IMR-90 (cell line): ENCODE measurements around the gene SLC1A5. TPM values are rescaled to one million over a fixed set of nuclear protein-coding genes. Genes with fewer than 3 reads are reported as not detected.

Source experiments
- ATAC-seq: fragments of 200-7000 bp; cut with Tn5 transposase; 2 replicates; pipeline ENCODE4 v1.9.1; 2020; ENCODE audit warnings: low read depth, mild to moderate bottlenecking, moderate library complexity
- BruUV-seq: library from RNA; stranded (reverse); fragments of 400-500 nt; replicated peaks from 2 replicates; lab custom pipeline; 2021; lab: Mats Ljungman, UMichigan
- CTCF ChIA-PET: fragments of 300-600 bp; formaldehyde crosslinking; extraction: SDS; loops from one replicate; lab custom pipeline; 2021; ENCODE audit warnings: antibody characterized with exemption; lab: Yijun Ruan, JAX
- POLR2A ChIA-PET: fragments of 300-600 bp; sonication (Branson Sonifier 250); formaldehyde crosslinking; loops from one replicate; lab custom pipeline; 2022; ENCODE audit warnings: antibody characterized with exemption; ENCODE audit not compliant: unreplicated experiment; lab: Charles Lee
- DNase-seq: peaks from one replicate; pipeline ENCODE4 v3.0.0; 2013
- H2AFZ ChIP-seq: replicated peaks from 2 replicates; pipeline ENCODE3; 2013; ENCODE audit warnings: low read length, mild to moderate bottlenecking; ENCODE audit not compliant: poor library complexity
- H2AK5ac ChIP-seq: 2 replicates; pipeline ENCODE4 v1.6.1; 2013; ENCODE audit warnings: low read depth, low read length, inconsistent platforms
- H2AK9ac ChIP-seq: replicated peaks from 2 replicates; pipeline ENCODE3; 2013; ENCODE audit warnings: mild to moderate bottlenecking, low read depth, low read length, moderate library complexity; ENCODE audit not compliant: poor library complexity
- H2BK120ac ChIP-seq: 2 replicates; pipeline ENCODE4 v1.6.1; 2013; ENCODE audit warnings: low read depth, low read length, inconsistent platforms
- H2BK15ac ChIP-seq: 3 replicates; pipeline ENCODE4 v1.6.1; 2013; ENCODE audit warnings: low read depth, low read length, inconsistent platforms
- H2BK20ac ChIP-seq: 2 replicates; pipeline ENCODE4 v1.6.1; 2013; ENCODE audit warnings: low read depth, mild to moderate bottlenecking, inconsistent platforms, low read length, moderate library complexity
- H2BK5ac ChIP-seq: 2 replicates; pipeline ENCODE4 v1.6.1; 2013; ENCODE audit warnings: mild to moderate bottlenecking, low read depth, low read length, inconsistent platforms; ENCODE audit not compliant: poor library complexity, severe bottlenecking
- H3K14ac ChIP-seq: replicated peaks from 2 replicates; pipeline ENCODE4 v1.6.1; 2013; ENCODE audit warnings: low read depth, low read length, inconsistent platforms
- H3K18ac ChIP-seq: 2 replicates; pipeline ENCODE4 v1.6.1; 2013; ENCODE audit warnings: low read depth, low read length, control low read depth
- H3K23ac ChIP-seq: 2 replicates; pipeline ENCODE4 v1.6.1; 2013; ENCODE audit warnings: low read depth, low read length, inconsistent platforms
- H3K27ac ChIP-seq: 2 replicates; pipeline ENCODE4 v1.5.1; 2013; ENCODE audit warnings: mild to moderate bottlenecking, control low read depth, low read length; ENCODE audit not compliant: insufficient read depth
- H3K27me3 ChIP-seq: 2 replicates; pipeline ENCODE4 v1.6.1; 2013; ENCODE audit warnings: low read length; ENCODE audit not compliant: control insufficient read depth, insufficient read depth
- H3K36me3 ChIP-seq: 2 replicates; pipeline ENCODE4 v1.6.1; 2013; ENCODE audit warnings: low read length, mixed read lengths; ENCODE audit not compliant: control insufficient read depth, insufficient read depth
- H3K4ac ChIP-seq: 2 replicates; pipeline ENCODE4 v1.6.1; 2013; ENCODE audit warnings: low read depth, low read length, inconsistent platforms
- H3K4me1 ChIP-seq: 2 replicates; pipeline ENCODE4 v1.6.1; 2013; ENCODE audit warnings: low read length, mixed read lengths; ENCODE audit not compliant: control insufficient read depth, insufficient read depth
- H3K4me2 ChIP-seq: 2 replicates; pipeline ENCODE4 v1.6.1; 2013; ENCODE audit warnings: low read depth, mild to moderate bottlenecking, control low read depth, low read length, moderate library complexity
- H3K4me3 ChIP-seq: 2 replicates; pipeline ENCODE4 v1.5.1; 2013; ENCODE audit warnings: low read depth, mild to moderate bottlenecking, control low read depth, low read length, moderate library complexity; ENCODE audit not compliant: insufficient read depth
- H3K56ac ChIP-seq: 2 replicates; pipeline ENCODE4 v1.6.1; 2013; ENCODE audit warnings: low read length, inconsistent platforms; ENCODE audit not compliant: insufficient read depth; ENCODE audit errors: extremely low read depth
- H3K79me1 ChIP-seq, 2 experiments: 2 replicates each; pipeline ENCODE4 v1.6.1; 2013; ENCODE audit warnings: low read length in 2 of 2, inconsistent platforms in 1 of 2, low read depth in 1 of 2
- H3K9ac ChIP-seq: 2 replicates; pipeline ENCODE4 v1.6.1; 2013; ENCODE audit warnings: low read depth, low read length, control low read depth
- H3K9me1 ChIP-seq: 2 replicates; pipeline ENCODE4 v1.6.1; 2013; ENCODE audit warnings: low read length, inconsistent platforms; ENCODE audit not compliant: insufficient read depth
- H3K9me3 ChIP-seq: 2 replicates; pipeline ENCODE4 v1.6.1; 2013; ENCODE audit warnings: low read length; ENCODE audit not compliant: control insufficient read depth, insufficient read depth
- H4K20me1 ChIP-seq: 2 replicates; pipeline ENCODE4 v1.6.1; 2013; ENCODE audit warnings: low read length, inconsistent platforms; ENCODE audit not compliant: insufficient read depth
- H4K5ac ChIP-seq: 2 replicates; pipeline ENCODE4 v1.6.1; 2013; ENCODE audit warnings: mild to moderate bottlenecking, low read depth, low read length, control low read depth
- H4K8ac ChIP-seq, 2 experiments: 2 replicates each; pipeline ENCODE4 v1.6.1; 2013; ENCODE audit warnings: low read depth in 2 of 2, low read length in 2 of 2, control low read depth in 1 of 2, inconsistent platforms in 1 of 2
- H4K91ac ChIP-seq: 2 replicates; pipeline ENCODE4 v1.6.1; 2013; ENCODE audit warnings: low read depth, low read length, inconsistent platforms; ENCODE audit not compliant: insufficient read depth
- CHD1 ChIP-seq: IDR thresholded peaks from 2 replicates; pipeline ENCODE4 v1.6.1; 2012; ENCODE audit warnings: low read depth, low read length, improper control_type of control experiment
- FOS ChIP-seq: fragments of 150-350 bp; IDR thresholded peaks from 2 replicates; pipeline ENCODE4 v1.6.1; 2016; ENCODE audit warnings: low read depth, low read length
- MAFK ChIP-seq: IDR thresholded peaks from 2 replicates; pipeline ENCODE4 v1.6.1; 2012; ENCODE audit warnings: low read depth, low read length, improper control_type of control experiment
- NFE2L2 ChIP-seq: fragments of 150-350 bp; IDR thresholded peaks from 2 replicates; pipeline ENCODE4 v1.6.1; 2016; ENCODE audit warnings: low read depth, mild to moderate bottlenecking, low read length
- POLR2A ChIP-seq: IDR thresholded peaks from 2 replicates; pipeline ENCODE4 v1.6.1; 2012; ENCODE audit warnings: mild to moderate bottlenecking, low read depth, low read length
- RAD21 ChIP-seq: IDR thresholded peaks from 2 replicates; pipeline ENCODE4 v1.6.1; 2012; ENCODE audit warnings: low read length, improper control_type of control experiment
- SMC3 ChIP-seq: fragments of 150-350 bp; IDR thresholded peaks from 2 replicates; pipeline ENCODE4 v1.6.1; 2016; ENCODE audit warnings: low read depth, mild to moderate bottlenecking, antibody characterized with exemption, low read length, moderate library complexity
- WGBS, 2 experiments: methylation state at CpG; one replicate each; pipeline versions ENCODE4 v1.1.5 to v1.1.7; 2013; ENCODE audit warnings: missing lambda C conversion rate in 2 of 2; ENCODE audit not compliant: insufficient read length in 1 of 2; ENCODE audit errors: extremely low coverage in 2 of 2; 5-methylcytosine and 5-hydroxymethylcytosine counted together
- dilution Hi-C: fragments of 300-500 bp; cut with HindIII; formaldehyde crosslinking; loops from one replicate; pipeline ENCODE4 v1.14.3; 2018; ENCODE audit warnings: low sequenced_read_pairs; ENCODE audit not compliant: unreplicated experiment
- in situ Hi-C: fragments of 300-500 bp; cut with MboI; formaldehyde crosslinking; loops from 3 replicates; pipeline ENCODE4 v1.14.3; 2019; ENCODE audit warnings: low sequenced_read_pairs, inconsistent platforms, mixed read lengths
- intact Hi-C: fragments of 100-400 bp; cut with micrococcal nuclease; formaldehyde crosslinking; loops from 2 replicates; pipeline ENCODE4 v1.10.0; 2022
- polyA plus RNA-seq, 3 experiments: library from polyadenylated mRNA; depleted of rRNA; stranded (reverse); fragments of >200 nt; gene quantifications; 2 replicates each; pipeline ENCODE4 v1.2.3, GENCODE V29; 2012; ENCODE audit warnings: low replicate concordance in 1 of 3
- total RNA-seq: library from RNA; depleted of rRNA; stranded (reverse); fragments of >200 nt; gene quantifications from 2 replicates; pipeline ENCODE4 v1.2.3, GENCODE V29; 2012
- TF ChIP-seq, protein P1 (sequence below): fragments of 150-350 bp; IDR thresholded peaks from 2 replicates; pipeline ENCODE4 v1.6.1; 2017; ENCODE audit warnings: mild to moderate bottlenecking, antibody characterized with exemption, low read length, low read depth
- TF ChIP-seq, protein P2 (sequence below): conservative IDR thresholded peaks from 2 replicates; pipeline ENCODE4 v1.5.1; 2012; ENCODE audit warnings: mild to moderate bottlenecking, low read depth, low read length, improper control_type of control experiment

The SLC1A5 gene
- total and polyA plus RNA-seq, 2 of the 4 experiments (the other 2 are of a cell fraction): 142 to 171 TPM

DNA sequence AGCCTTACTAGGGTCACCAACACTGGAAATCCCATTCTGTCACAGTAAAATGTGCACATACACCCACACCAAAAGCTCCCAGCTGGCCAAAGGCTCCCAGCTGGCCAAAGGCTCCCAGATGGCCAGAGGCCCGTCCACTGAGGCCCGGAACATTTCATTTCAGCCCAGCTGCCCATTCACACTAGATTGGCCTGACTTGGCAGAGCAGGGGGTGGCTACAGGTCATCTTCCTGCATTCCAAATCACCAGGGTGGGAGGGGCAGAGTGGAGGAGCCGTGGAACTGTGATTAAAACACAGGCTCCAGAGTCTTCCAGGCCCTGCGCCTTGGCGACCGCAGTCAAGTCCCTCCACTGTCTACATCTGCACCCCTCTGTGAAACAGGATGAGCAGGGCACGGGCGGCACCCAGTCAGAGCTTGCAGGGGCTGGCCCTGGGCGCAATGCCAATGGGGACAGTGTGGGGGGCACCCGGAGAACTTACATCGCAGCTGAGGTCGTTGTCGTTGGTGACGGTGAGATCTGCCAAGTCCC, 61.4 kb downstream of the SLC1A5 start:
- Histone ChIP-seq H3K18ac (no peak overlapping the region), H3K14ac (no peak overlapping the region), H2AFZ (peak overlapping the region; percentile 59), H3K23ac (no peak overlapping the region), H4K20me1 (peaks cover 53% of the 10 kb centered on the region), H3K4me2 (no peak overlapping the region), H4K5ac (no peak overlapping the region), H3K56ac (no peak overlapping the region), H3K79me1 (peaks cover 29 to 72% of the 10 kb centered on the region in 2 experiments), H3K4me3 (no peak overlapping the region), H3K36me3 (peaks cover 83% of the 10 kb centered on the region), H2AK9ac (no peak overlapping the region), H3K4me1 (peaks cover 12% of the 10 kb centered on the region), H2BK120ac (no peak overlapping the region), H2BK20ac (no peak overlapping the region), H3K9me3 (no peaks in the 10 kb centered on the region), H2BK15ac (no peak overlapping the region), H3K27ac (no peak overlapping the region), H4K91ac (no peak overlapping the region), H3K27me3 (no peaks in the 10 kb centered on the region), H2AK5ac (no peak overlapping the region), H3K9me1 (peaks cover 13% of the 10 kb centered on the region; the same call in 1 of the 2 replicates), H3K4ac (no peak overlapping the region), H2BK5ac (no peak overlapping the region), H4K8ac (no peak overlapping the region), H3K9ac (no peak overlapping the region)
- intact Hi-C loops (no loop called here), in situ Hi-C loops (no loop called here), dilution Hi-C loops (no loop called here)
- ChIA-PET POLR2A (interaction anchor here (0.5 kb wide), 1 partner anchor 529 kb away, joined by 3 read pairs; the partner anchor contains the start of gene CCDC9), CTCF (no interaction called here)
- DNase-seq (no peak), ATAC-seq (no peak)
- 66% methylated on average over 10 of the region's 14 CpGs; no CpG with 5 or more reads in 1 of the 2 experiments for WGBS, 2 experiments
- no TSS peak for BruUV-seq
- TF ChIP-seq SMC3 (no peak), CHD1 (no peak), FOS (no peak), RAD21 (no peak), NFE2L2 (no peak), MAFK (no peak), POLR2A (no peak)
- TF ChIP-seq, protein P1, sequence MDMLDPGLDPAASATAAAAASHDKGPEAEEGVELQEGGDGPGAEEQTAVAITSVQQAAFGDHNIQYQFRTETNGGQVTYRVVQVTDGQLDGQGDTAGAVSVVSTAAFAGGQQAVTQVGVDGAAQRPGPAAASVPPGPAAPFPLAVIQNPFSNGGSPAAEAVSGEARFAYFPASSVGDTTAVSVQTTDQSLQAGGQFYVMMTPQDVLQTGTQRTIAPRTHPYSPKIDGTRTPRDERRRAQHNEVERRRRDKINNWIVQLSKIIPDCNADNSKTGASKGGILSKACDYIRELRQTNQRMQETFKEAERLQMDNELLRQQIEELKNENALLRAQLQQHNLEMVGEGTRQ: no peak
- TF ChIP-seq, protein P2, sequence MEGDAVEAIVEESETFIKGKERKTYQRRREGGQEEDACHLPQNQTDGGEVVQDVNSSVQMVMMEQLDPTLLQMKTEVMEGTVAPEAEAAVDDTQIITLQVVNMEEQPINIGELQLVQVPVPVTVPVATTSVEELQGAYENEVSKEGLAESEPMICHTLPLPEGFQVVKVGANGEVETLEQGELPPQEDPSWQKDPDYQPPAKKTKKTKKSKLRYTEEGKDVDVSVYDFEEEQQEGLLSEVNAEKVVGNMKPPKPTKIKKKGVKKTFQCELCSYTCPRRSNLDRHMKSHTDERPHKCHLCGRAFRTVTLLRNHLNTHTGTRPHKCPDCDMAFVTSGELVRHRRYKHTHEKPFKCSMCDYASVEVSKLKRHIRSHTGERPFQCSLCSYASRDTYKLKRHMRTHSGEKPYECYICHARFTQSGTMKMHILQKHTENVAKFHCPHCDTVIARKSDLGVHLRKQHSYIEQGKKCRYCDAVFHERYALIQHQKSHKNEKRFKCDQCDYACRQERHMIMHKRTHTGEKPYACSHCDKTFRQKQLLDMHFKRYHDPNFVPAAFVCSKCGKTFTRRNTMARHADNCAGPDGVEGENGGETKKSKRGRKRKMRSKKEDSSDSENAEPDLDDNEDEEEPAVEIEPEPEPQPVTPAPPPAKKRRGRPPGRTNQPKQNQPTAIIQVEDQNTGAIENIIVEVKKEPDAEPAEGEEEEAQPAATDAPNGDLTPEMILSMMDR: no peak
